ENCODE results near the gene VWF.

GRCh38 chr12:6120796-6121473, 3.5 kb downstream of the VWF start:
- TF ChIP-seq CTCF (conservative IDR thresholded peaks at IDR 0.05; ENCODE audit: low read depth, low read length), result no peak
- no peak for TF ChIP-seq EZH2 (IDR thresholded peaks at IDR 0.05; ENCODE audit: low read length, unreplicated experiment)

Measured in PC-3 (cell line).